HG03565 (cell line): ENCODE data around the gene AKAP10.
"Not testable (repeated sequence)": the region's sequence is repeated elsewhere in the genome, so short reads cannot be mapped to it uniquely, and the experiment has no call there.

Source experiments
- ATAC-seq: cut with Tn5 transposase; IDR thresholded peaks from one replicate; pipeline ENCODE4 v1.9.1; 2021; ENCODE audit warnings: mild to moderate bottlenecking, moderate library complexity; ENCODE audit not compliant: unreplicated experiment

Gene AKAP10

GRCh38 chr17:19874256-19874655, 103.4 kb downstream of the AKAP10 start:
- no peak for ATAC-seq

GRCh38 chr17:19873346-19873745, 104.3 kb downstream of the AKAP10 start:
- ATAC-seq = no peak

GRCh38 chr17:19868079-19868395, 109.6 kb downstream of the AKAP10 start:
- ATAC-seq = no peak

- peak; percentile 47 for ATAC-seq
Observed at GRCh38 chr17:19867329-19868078, 110.1 kb downstream of the AKAP10 start, which contains the start of gene ULK2. TSS of gene ULK2 (minus strand) at chr17:19867936. CDS start at chr17:19867417, 519 bp downstream.

DNA sequence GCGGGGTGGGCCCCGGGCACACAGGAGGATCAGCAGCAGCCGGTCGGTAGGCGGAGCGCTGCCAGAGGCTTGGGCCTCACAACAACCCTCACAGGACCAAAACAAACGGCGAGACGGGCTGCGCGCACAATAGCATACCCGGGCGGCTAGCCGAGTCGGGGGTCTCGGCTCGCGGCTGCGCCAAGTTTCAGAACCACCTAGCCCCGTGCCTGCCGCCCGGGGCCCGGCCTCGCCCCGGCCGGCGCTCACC, 110.6 kb downstream of the AKAP10 start:
- peak; percentile 23 for ATAC-seq

- ATAC-seq = no peak
Observed at GRCh38 chr17:19865021-19865420, 112.6 kb downstream of the AKAP10 start.

- not testable (repeated sequence) for ATAC-seq
Observed at GRCh38 chr17:19860647-19861177, 116.9 kb downstream of the AKAP10 start.

DNA sequence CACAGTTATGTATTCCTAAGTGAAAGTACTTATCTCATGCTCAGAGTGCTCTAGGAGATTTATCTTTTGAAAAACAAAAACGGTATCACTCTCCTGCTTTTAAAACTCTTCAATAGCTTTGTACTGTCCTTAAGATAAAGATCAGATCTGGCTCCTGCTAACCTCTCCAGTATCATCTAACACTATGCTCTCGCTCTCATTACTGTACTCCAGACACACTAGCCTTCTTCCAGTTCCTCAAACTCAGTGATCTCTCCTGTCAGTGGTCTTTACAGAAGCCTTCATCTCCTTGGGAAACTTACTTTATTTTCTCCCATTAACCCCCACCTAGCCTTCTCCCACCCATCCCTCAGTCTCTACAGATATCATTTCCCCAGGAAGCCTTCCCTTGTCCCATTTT, 120.0 kb downstream of the AKAP10 start:
- no peak for ATAC-seq
